Spleen (tissue), 11 donors: ENCODE data around the gene HMGXB4. TPM values are rescaled to one million over a fixed set of nuclear protein-coding genes. Genes with fewer than 3 reads are reported as not detected.

Source experiments
- DNase-seq: peaks from one replicate; pipeline ENCODE4 v3.0.0-alpha.2; 2020
- H3K27ac ChIP-seq, 8 donors: fragments of 200-600 bp; sonication (generic) in 7 of 8; 1 replicate in 4 of 8; 2 replicates in 4 of 8; pipeline versions ENCODE4 v1.5.0 to v1.8.0; 2016 to 2021; ENCODE audit warnings: inconsistent platforms in 4 of 8, mild to moderate bottlenecking in 4 of 8, moderate library complexity in 1 of 8
- H3K27me3 ChIP-seq, 7 donors: fragments of 200-600 bp; sonication (generic) in 6 of 7; replicated peaks in 1 of 7; 1 replicate in 4 of 7; 2 replicates in 3 of 7; pipeline versions ENCODE4 v1.5.0 to v1.8.0; 2016 to 2021; ENCODE audit warnings: inconsistent platforms in 3 of 7, mild to moderate bottlenecking in 1 of 7
- H3K36me3 ChIP-seq, 6 donors: fragments of 200-600 bp; sonication (generic) in 5 of 6; 1 replicate in 4 of 6; 2 replicates in 2 of 6; pipeline versions ENCODE4 v1.5.0 to v1.8.0; 2016 to 2021; ENCODE audit warnings: inconsistent platforms in 2 of 6
- H3K4me1 ChIP-seq, 6 donors: fragments of 200-600 bp; sonication (generic) in 5 of 6; 1 replicate in 3 of 6; 2 replicates in 3 of 6; pipeline versions ENCODE4 v1.5.0 to v1.8.0; 2016 to 2021; ENCODE audit warnings: inconsistent platforms in 3 of 6
- H3K4me3 ChIP-seq, 8 donors: fragments of 200-600 bp; sonication (generic) in 7 of 8; 1 replicate in 4 of 8; 2 replicates in 4 of 8; pipeline versions ENCODE4 v1.5.0 to v1.8.0; 2016 to 2021; ENCODE audit warnings: inconsistent platforms in 4 of 8, mild to moderate bottlenecking in 4 of 8, moderate library complexity in 2 of 8
- H3K9me3 ChIP-seq, 8 donors: fragments of 200-600 bp; sonication (generic) in 7 of 8; 1 replicate in 4 of 8; 2 replicates in 4 of 8; pipeline versions ENCODE4 v1.5.0 to v1.8.0; 2016 to 2021; ENCODE audit warnings: inconsistent platforms in 4 of 8
- POLR2A ChIP-seq, 3 donors: fragments of 450-650 bp; IDR thresholded peaks; one replicate each; pipeline ENCODE4 v1.5.1; 2017; ENCODE audit warnings: antibody characterized with exemption in 3 of 3, mild to moderate bottlenecking in 1 of 3
- POLR2AphosphoS5 ChIP-seq, 3 donors: sonication (generic); formaldehyde crosslinking; IDR thresholded peaks; one replicate each; pipeline ENCODE4 v1.5.1; 2017; ENCODE audit warnings: antibody characterized with exemption in 3 of 3
- WGBS, 5 donors: extraction: QIAGEN DNeasy Blood & Tissue Kit in 3 of 5; methylation state at CpG; one replicate each; pipeline versions ENCODE4 v1.1.5 to v1.1.7; 2013 to 2018; 5-methylcytosine and 5-hydroxymethylcytosine counted together
- intact Hi-C: fragments of 100-400 bp; cut with DNase I; formaldehyde crosslinking; loops from one replicate; pipeline ENCODE4 v1.15.0; 2023; ENCODE audit warnings: low total_unique reads
- polyA plus RNA-seq, 3 donors: library from polyadenylated mRNA; stranded (reverse); fragments of 200-250 nt; gene quantifications; one replicate each; pipeline ENCODE4 v1.2.1, GENCODE V29; 2013
- total RNA-seq, 7 donors: library from RNA; depleted of rRNA in 3 of 7; stranded (reverse); fragments of >200 nt in 3 of 7; fragmentation: NEBNext Ultra II Directional in 4 of 7; extraction: Animal tissue kit (Norgen Biotek cat#: 25700) in 4 of 7; gene quantifications; one replicate each; pipeline versions ENCODE4 v1.1.0 to v1.2.1, GENCODE V29; 2016 to 2021
- TF ChIP-seq, protein P1 (sequence below), 11 experiments: fragments of 200-600 bp in 7 of 11; fragments of 450-650 bp in 4 of 11; sonication (generic) in 4 of 11; IDR thresholded peaks in 8 of 11; conservative IDR thresholded peaks in 3 of 11; 1 replicate in 7 of 11; 2 replicates in 4 of 11; pipeline versions ENCODE4 v1.4.0 to v1.8.0; 2016 to 2021; ENCODE audit warnings: antibody characterized with exemption in 11 of 11, inconsistent platforms in 4 of 11, mild to moderate bottlenecking in 1 of 11
- donor health status: healthy with polysubstance abuse.
- donor health status: DM: no; HTN: no; CAD: no; lungs with moderate emphysema.
- donor health status: DM: no; HTN: no; CAD: no.
- donor health status: Bipolar disorder and iron deficiency.
- donor health status: healthy.
- donor health status: DM: no; HTN: no; CAD: no.
- donor health status: DM: yes; HTN: yes; CAD: no.

Gene HMGXB4
- total and polyA plus RNA-seq, 10 donors = 4.0 to 24.6 (median 19.5) TPM

DNA sequence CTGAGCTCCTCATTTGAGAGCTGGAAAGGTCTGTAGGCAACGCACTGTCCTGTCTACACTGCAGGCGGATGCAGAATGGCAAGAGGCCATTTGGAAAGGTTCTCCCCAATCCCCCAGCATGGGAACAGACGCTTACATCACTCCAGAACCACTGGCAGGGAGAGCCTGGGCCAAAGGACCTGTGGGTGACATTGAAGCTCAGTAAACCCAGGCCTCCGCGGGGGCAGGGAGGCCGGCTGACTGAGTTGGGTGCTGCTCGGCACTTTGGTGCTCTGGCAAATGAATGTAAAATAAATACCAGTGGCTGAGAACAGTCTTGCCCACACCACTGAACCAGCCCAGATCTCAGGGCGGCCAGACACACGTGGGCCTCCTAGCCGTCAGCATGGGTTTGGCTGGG lies 64.8 kb downstream of the HMGXB4 start:
- Histone ChIP-seq H3K4me3 (no peak overlapping the region), H3K36me3 (peaks cover 0 to 100% (median 92%) of the 10 kb centered on the region in 6 donors), H3K4me1 (peaks cover 0 to 4% (median under 1%) of the 10 kb centered on the region in 6 donors), H3K27ac (no peak overlapping the region), H3K9me3 (no peaks in the 10 kb centered on the region), H3K27me3 (no peaks in the 10 kb centered on the region)
- DNase-seq = no peak
- TF ChIP-seq, protein P1, sequence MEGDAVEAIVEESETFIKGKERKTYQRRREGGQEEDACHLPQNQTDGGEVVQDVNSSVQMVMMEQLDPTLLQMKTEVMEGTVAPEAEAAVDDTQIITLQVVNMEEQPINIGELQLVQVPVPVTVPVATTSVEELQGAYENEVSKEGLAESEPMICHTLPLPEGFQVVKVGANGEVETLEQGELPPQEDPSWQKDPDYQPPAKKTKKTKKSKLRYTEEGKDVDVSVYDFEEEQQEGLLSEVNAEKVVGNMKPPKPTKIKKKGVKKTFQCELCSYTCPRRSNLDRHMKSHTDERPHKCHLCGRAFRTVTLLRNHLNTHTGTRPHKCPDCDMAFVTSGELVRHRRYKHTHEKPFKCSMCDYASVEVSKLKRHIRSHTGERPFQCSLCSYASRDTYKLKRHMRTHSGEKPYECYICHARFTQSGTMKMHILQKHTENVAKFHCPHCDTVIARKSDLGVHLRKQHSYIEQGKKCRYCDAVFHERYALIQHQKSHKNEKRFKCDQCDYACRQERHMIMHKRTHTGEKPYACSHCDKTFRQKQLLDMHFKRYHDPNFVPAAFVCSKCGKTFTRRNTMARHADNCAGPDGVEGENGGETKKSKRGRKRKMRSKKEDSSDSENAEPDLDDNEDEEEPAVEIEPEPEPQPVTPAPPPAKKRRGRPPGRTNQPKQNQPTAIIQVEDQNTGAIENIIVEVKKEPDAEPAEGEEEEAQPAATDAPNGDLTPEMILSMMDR (IDR thresholded peaks at IDR 0.05 in 8 of 11, conservative IDR thresholded peaks at IDR 0.05 in 3 of 11) = no peak
- TF ChIP-seq POLR2A (IDR thresholded peaks at IDR 0.05) (no peak), POLR2AphosphoS5 (IDR thresholded peaks at IDR 0.05) (no peak)
- intact Hi-C loops = no loop called here
- WGBS, 5 donors = 93 to 99% (median 97%) methylated on average over 10 of the region's 10 CpGs

DNA sequence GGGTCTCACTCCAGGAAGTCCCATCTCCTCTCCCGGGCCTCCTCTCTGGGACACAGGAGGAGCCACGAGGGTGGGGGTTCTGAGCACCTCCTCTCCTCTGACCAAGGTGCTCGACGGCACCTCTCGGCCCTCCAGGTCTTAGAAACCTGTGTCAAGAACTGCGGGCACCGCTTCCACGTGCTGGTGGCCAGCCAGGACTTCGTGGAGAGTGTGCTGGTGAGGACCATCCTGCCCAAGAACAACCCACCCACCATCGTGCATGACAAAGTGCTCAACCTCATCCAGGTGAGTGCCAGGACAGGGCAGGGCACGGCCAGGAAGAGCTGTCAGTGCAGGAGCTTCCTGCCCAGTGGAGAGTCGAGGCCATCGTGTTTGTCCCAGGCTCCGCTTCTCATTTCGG lies 65.6 kb downstream of the HMGXB4 start:
- peaks cover 0 to 11% (median 5%) of the 10 kb centered on the region in 6 donors for H3K4me1 ChIP-seq
- no peaks in the 10 kb centered on the region for H3K9me3 ChIP-seq
- H3K36me3 ChIP-seq = peaks cover 0 to 100% (median 92%) of the 10 kb centered on the region in 6 donors
- H3K27me3 ChIP-seq = no peaks in the 10 kb centered on the region
- no peak overlapping the region for H3K4me3 ChIP-seq
- intact Hi-C loops = no loop called here
- TF ChIP-seq POLR2AphosphoS5 (IDR thresholded peaks at IDR 0.05) (peak in 1 of 3 donors; percentile 4), POLR2A (IDR thresholded peaks at IDR 0.05) (no peak)
- no peak overlapping the region for H3K27ac ChIP-seq
- DNase-seq = no peak
- 87 to 92% (median 90%) methylated on average over 14 to 15 of the region's 15 CpGs for WGBS, 5 donors

DNA sequence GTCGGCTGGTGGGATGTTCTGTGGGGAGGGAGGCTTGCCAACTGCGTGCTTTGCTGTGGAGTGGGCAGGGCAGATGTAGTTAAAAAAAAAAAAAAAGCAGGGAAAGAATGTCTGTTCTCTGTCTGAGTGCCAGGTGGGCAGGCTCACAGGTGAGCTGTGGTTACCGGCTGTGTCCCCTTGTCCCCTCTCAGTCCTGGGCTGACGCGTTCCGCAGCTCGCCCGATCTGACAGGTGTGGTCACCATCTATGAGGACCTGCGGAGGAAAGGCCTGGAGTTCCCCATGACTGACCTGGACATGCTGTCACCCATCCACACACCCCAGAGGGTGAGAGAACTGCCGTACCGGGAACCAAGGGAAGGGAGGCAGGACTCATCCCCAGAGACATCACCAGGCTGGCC lies 66.0 kb downstream of the HMGXB4 start:
- Histone ChIP-seq H3K4me3 (no peak overlapping the region), H3K27ac (no peak overlapping the region), H3K36me3 (peaks cover 0 to 100% (median 92%) of the 10 kb centered on the region in 6 donors), H3K4me1 (peaks cover 0 to 15% (median 8%) of the 10 kb centered on the region in 6 donors), H3K27me3 (no peaks in the 10 kb centered on the region), H3K9me3 (no peaks in the 10 kb centered on the region)
- 94 to 98% (median 97%) methylated on average over 11 of the region's 11 CpGs for WGBS, 5 donors
- intact Hi-C loops = no loop called here
- no peak for DNase-seq
- TF ChIP-seq, protein P1 (IDR thresholded peaks at IDR 0.05 in 8 of 11, conservative IDR thresholded peaks at IDR 0.05 in 3 of 11) = no peak
- TF ChIP-seq POLR2AphosphoS5 (IDR thresholded peaks at IDR 0.05) = peak in 1 of 3 donors; percentile 6

DNA sequence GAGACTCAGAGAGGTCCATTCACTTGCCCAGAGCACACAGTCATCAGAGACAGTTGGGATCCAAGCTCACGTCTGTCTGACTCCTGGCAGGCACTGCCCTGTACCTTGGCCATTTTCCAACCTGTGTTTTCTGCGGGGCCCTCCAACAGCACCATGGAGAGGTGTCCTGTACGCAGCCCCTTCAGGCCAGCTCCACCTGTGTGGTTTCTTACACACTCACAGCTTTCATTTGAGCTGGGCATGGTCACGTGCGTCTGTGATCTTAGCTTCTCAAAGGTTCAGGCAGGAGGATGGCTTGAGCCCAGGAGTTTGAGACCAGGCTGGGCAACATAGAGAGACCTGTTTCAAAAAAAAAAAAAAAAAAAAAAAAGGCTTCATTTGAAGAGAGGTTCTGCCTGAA lies 66.8 kb downstream of the HMGXB4 start:
- 87 to 99% (median 93%) methylated on average over 4 to 5 of the region's 5 CpGs for WGBS, 5 donors
- H3K27ac ChIP-seq = no peak overlapping the region
- intact Hi-C loops = no loop called here
- H3K27me3 ChIP-seq = no peaks in the 10 kb centered on the region
- no peaks in the 10 kb centered on the region for H3K9me3 ChIP-seq
- TF ChIP-seq POLR2AphosphoS5 (IDR thresholded peaks at IDR 0.05) = no peak
- TF ChIP-seq, protein P1 (IDR thresholded peaks at IDR 0.05 in 8 of 11, conservative IDR thresholded peaks at IDR 0.05 in 3 of 11) = no peak
- TF ChIP-seq POLR2A (IDR thresholded peaks at IDR 0.05) = no peak
- H3K36me3 ChIP-seq = peaks cover 0 to 100% (median 88%) of the 10 kb centered on the region in 6 donors
- no peak for DNase-seq
- no peak overlapping the region for H3K4me3 ChIP-seq
- peaks cover 0 to 23% (median 15%) of the 10 kb centered on the region in 6 donors for H3K4me1 ChIP-seq

DNA sequence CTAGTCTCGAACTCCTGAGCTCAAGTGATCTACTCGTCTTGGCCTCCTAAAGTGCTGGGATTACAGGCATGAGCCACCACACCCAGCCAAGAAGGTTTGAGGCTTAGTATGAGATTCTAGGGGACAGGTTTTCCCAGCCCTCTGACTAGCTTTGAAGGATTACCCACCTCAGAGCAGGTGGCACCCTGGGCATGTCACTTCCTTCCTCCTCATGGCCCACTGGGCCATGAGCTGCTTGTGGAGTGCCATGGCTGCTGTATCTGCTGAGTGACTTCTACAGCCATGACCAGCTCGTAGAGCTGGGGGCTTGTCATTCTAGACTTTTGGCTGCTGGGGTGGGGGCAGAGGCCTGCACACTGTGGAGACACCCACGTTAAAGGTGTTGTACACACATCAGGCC lies 67.5 kb downstream of the HMGXB4 start:
- H3K36me3 ChIP-seq = peaks cover 0 to 96% (median 81%) of the 10 kb centered on the region in 6 donors
- no peak for DNase-seq
- H3K27me3 ChIP-seq = no peaks in the 10 kb centered on the region
- 77 to 89% (median 85%) methylated on average over 4 of the region's 4 CpGs for WGBS, 5 donors
- H3K9me3 ChIP-seq = no peaks in the 10 kb centered on the region
- H3K27ac ChIP-seq = no peak overlapping the region
- TF ChIP-seq POLR2AphosphoS5 (IDR thresholded peaks at IDR 0.05) (no peak), POLR2A (IDR thresholded peaks at IDR 0.05) (no peak)
- TF ChIP-seq, protein P1 (IDR thresholded peaks at IDR 0.05 in 8 of 11, conservative IDR thresholded peaks at IDR 0.05 in 3 of 11) = no peak
- no peak overlapping the region for H3K4me3 ChIP-seq
- peaks cover 3 to 30% (median 22%) of the 10 kb centered on the region in 6 donors for H3K4me1 ChIP-seq
- intact Hi-C loops = no loop called here
